OCI-LY3 (cell line): ENCODE measurements around the gene OCIAD2.
"Not testable (repeated sequence)": the region's sequence is repeated elsewhere in the genome, so short reads cannot be mapped to it uniquely, and the experiment has no call there.

ENCODE experiments used
- H2AFZ ChIP-seq: fragments of 200-600, 300-600 bp; shearing (Covaris generic); 2 replicates; pipeline ENCODE4 v1.6.0; 2014; ENCODE audit warnings: antibody characterized with exemption, low read depth, low read length
- H3K27ac ChIP-seq: fragments of 200-600, 300-600 bp; sonication (generic); 2 replicates; pipeline ENCODE4 v1.5.1; 2014; ENCODE audit warnings: mild to moderate bottlenecking, low read length, moderate library complexity, mixed read lengths
- H3K27me3 ChIP-seq: fragments of 200-600, 300-600 bp; sonication (generic); 2 replicates; pipeline ENCODE4 v1.6.1; 2014; ENCODE audit warnings: low read depth, low read length, mixed read lengths
- H3K36me3 ChIP-seq: fragments of 200-600, 300-600 bp; sonication (generic); replicated peaks from 2 replicates; pipeline ENCODE3; 2014; ENCODE audit warnings: low read depth, low read length, mixed read lengths
- H3K4me1 ChIP-seq: fragments of 300-600, 200-600 bp; sonication (generic); 2 replicates; pipeline ENCODE4 v1.6.1; 2014; ENCODE audit warnings: low read length, mixed read lengths
- H3K4me2 ChIP-seq: fragments of 200-600, 300-600 bp; sonication (generic); 2 replicates; pipeline ENCODE4 v1.6.1; 2014; ENCODE audit warnings: low read length, mixed read lengths
- H3K4me3 ChIP-seq: fragments of 300-600, 200-600 bp; sonication (generic); 2 replicates; pipeline ENCODE4 v1.5.1; 2014; ENCODE audit warnings: antibody characterized with exemption, mild to moderate bottlenecking, low read length, moderate library complexity
- H3K79me2 ChIP-seq: fragments of 300-600, 200-600 bp; shearing (Covaris generic); 2 replicates; pipeline ENCODE4 v1.6.1; 2014; ENCODE audit warnings: mild to moderate bottlenecking, low read length, mixed read lengths
- H3K9ac ChIP-seq: fragments of 300-600, 200-600 bp; shearing (Covaris generic); 2 replicates; pipeline ENCODE4 v1.6.0; 2014; ENCODE audit warnings: mild to moderate bottlenecking, low read length, moderate library complexity
- H3K9me3 ChIP-seq: fragments of 200-600, 300-600 bp; shearing (Covaris generic); 2 replicates; pipeline ENCODE4 v1.6.1; 2014; ENCODE audit warnings: low read length, mixed read lengths; ENCODE audit not compliant: insufficient read depth
- H4K20me1 ChIP-seq: fragments of 200-600, 300-600 bp; sonication (generic); 2 replicates; pipeline ENCODE4 v1.6.1; 2016; ENCODE audit warnings: low read length, mixed read lengths; ENCODE audit not compliant: insufficient read depth
- EZH2phosphoT487 ChIP-seq: fragments of 200-600 bp; shearing (Covaris generic); IDR thresholded peaks from 2 replicates; pipeline ENCODE4 v1.6.1; 2018; ENCODE audit warnings: antibody characterized with exemption, mixed run types, low read depth
- TF ChIP-seq, protein P1 (sequence below): fragments of 200-600, 300-600 bp; sonication (generic); IDR thresholded peaks from 2 replicates; pipeline ENCODE4 v1.5.1; 2014; ENCODE audit warnings: antibody characterized with exemption, low read length, low read depth

Gene OCIAD2

DNA sequence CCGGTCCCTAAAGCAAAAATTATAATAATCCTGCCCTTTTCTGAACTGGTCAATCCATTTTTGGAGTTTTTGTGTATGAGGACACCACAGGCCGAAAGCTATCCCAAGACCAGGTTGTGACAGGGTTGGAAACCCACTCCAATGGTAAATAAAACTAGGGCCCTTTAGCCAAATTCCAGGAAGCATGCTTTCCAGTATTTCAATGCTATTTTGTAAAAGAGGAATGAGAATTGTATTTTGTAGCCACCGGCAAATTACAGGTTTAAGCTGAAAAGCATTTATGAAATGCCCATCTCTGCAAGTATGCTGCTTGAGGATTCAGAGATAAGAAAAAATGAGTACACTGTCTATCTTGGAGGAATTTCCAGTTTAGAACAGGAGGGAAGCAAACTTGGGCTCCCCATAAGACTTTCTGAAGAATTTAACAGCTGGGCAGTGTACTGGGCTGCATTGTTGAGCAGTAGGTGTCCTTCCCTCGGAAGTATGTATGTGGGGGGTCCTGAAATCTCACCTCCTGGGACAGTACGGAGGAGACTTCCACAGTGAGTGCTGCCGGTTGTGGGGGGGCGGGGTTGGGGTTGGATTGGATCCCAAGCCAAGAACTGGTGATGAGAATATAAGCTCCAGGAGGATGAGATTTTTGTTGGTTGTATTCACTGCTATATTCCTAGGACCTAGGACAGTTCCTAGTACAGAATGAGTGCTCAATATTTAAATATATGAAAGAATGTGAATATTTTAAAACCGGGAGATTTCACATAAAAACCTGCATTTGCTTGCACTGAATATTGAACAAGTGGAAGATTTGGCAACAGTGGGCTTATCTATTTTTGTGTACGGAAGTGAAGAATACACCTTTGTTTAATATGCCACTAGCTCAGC, 26.8 kb downstream of the OCIAD2 start:
- no peak overlapping the region for H3K4me3 ChIP-seq
- no peaks in the 10 kb centered on the region for H3K36me3 ChIP-seq
- no peak overlapping the region for H3K4me2 ChIP-seq
- no peak overlapping the region for H3K27ac ChIP-seq
- no peaks in the 10 kb centered on the region for H3K27me3 ChIP-seq
- H2AFZ ChIP-seq = no peak overlapping the region
- H3K9ac ChIP-seq = no peak overlapping the region
- H4K20me1 ChIP-seq = no peaks in the 10 kb centered on the region
- no peaks in the 10 kb centered on the region for H3K79me2 ChIP-seq
- TF ChIP-seq, protein P1, sequence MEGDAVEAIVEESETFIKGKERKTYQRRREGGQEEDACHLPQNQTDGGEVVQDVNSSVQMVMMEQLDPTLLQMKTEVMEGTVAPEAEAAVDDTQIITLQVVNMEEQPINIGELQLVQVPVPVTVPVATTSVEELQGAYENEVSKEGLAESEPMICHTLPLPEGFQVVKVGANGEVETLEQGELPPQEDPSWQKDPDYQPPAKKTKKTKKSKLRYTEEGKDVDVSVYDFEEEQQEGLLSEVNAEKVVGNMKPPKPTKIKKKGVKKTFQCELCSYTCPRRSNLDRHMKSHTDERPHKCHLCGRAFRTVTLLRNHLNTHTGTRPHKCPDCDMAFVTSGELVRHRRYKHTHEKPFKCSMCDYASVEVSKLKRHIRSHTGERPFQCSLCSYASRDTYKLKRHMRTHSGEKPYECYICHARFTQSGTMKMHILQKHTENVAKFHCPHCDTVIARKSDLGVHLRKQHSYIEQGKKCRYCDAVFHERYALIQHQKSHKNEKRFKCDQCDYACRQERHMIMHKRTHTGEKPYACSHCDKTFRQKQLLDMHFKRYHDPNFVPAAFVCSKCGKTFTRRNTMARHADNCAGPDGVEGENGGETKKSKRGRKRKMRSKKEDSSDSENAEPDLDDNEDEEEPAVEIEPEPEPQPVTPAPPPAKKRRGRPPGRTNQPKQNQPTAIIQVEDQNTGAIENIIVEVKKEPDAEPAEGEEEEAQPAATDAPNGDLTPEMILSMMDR = no peak
- TF ChIP-seq EZH2phosphoT487 = no peak
- H3K9me3 ChIP-seq = no peaks in the 10 kb centered on the region
- no peaks in the 10 kb centered on the region for H3K4me1 ChIP-seq

DNA sequence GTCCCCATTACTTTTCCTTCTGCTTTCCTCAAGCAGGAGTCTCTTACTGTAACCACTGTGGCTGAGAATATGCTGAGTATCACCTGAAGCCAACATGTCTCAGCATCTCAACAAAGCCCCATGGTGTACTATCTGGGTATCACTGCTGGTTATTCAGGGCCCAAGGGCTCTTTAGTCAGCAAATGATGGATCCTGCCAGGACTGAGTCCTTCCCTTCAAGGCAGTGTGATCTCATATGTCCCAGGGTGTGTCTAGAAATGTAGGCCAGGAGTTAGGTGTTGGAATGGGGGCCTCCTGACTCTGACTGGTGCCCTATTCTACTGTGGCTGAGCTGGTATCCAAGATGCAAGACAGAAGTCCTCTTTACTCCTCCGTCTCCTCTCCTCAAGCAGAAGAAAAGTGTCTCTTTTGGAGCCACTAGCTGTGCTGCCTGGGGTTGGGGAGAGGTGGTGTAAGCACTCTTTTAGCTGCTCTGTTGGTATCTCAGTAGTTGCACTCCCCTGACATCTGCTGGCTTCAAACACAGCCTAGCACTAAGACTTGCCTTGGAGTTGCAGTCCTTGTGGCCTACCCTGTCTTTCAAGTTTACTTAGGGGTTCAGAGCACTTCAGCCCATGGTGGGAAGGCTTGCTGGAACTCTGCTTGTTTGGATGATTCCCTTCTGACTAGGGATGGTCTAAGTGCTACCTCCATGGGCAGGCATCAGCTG, 28.6 kb downstream of the OCIAD2 start:
- Histone ChIP-seq H3K4me2 (no peak overlapping the region), H3K79me2 (no peaks in the 10 kb centered on the region), H4K20me1 (no peaks in the 10 kb centered on the region), H3K27ac (no peak overlapping the region), H3K4me3 (no peak overlapping the region), H3K4me1 (no peaks in the 10 kb centered on the region), H2AFZ (no peak overlapping the region), H3K36me3 (no peaks in the 10 kb centered on the region), H3K9ac (no peak overlapping the region), H3K27me3 (no peaks in the 10 kb centered on the region), H3K9me3 (no peaks in the 10 kb centered on the region)
- TF ChIP-seq, protein P1 = no peak
- no peak for TF ChIP-seq EZH2phosphoT487

DNA sequence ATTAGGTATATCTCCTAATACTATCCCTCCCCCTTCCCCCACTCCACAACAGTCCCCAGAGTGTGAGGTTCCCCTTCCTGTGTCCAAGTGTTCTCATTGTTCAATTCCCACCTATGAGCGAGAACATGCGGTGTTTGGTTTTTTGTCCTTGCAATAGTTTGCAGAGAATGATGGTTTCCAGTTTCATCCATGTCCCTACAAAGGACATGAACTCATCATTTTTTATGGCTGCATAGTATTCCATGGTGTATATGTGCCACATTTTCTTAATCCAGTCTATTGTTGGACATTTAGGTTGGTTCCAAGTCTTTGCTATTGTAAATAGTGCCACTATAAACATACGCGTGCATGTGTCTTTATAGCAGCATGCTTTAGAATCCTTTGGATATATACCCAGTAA, 41.9 kb downstream of the OCIAD2 start:
- not testable (repeated sequence) for H3K36me3 ChIP-seq, H3K27ac ChIP-seq, H4K20me1 ChIP-seq, H3K4me2 ChIP-seq, H3K9ac ChIP-seq, H3K27me3 ChIP-seq, H3K4me3 ChIP-seq, H2AFZ ChIP-seq, H3K4me1 ChIP-seq, H3K79me2 ChIP-seq, H3K9me3 ChIP-seq

DNA sequence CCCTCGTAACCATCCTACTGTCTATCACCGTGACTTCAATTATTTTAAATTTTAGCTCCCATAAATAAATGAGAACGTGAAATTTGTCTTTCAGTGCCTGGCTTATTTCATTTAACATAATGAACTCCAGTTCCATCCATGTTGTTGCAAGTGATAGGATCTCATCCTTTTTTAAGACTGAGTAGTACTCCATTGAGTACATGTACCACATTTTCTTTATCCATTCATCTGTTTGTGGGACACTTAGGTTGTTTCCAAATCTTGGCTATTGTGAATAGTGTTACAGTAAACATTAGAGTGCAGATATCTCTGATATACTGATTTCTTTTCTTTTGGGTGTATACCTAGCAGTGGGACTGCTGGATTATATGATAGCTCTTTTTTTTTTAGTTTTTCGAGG, 42.8 kb downstream of the OCIAD2 start:
- Histone ChIP-seq H3K4me1 (no peaks in the 10 kb centered on the region), H3K36me3 (peaks cover 10% of the 10 kb centered on the region), H3K27ac (no peak overlapping the region), H3K79me2 (no peaks in the 10 kb centered on the region), H3K9ac (no peak overlapping the region), H2AFZ (no peak overlapping the region), H3K4me3 (no peak overlapping the region), H3K4me2 (no peak overlapping the region), H4K20me1 (no peaks in the 10 kb centered on the region), H3K9me3 (peaks cover 4% of the 10 kb centered on the region; the same call in 1 of the 2 replicates), H3K27me3 (no peaks in the 10 kb centered on the region)
- TF ChIP-seq, protein P1 = no peak
- no peak for TF ChIP-seq EZH2phosphoT487
